HEK293 (cell line): Measurements from ENCODE around the gene TRAPPC5.
A peak's percentile ranks its signal among the peaks of the same experiment; 100 is the strongest.

Experiments
- GLIS1 ChIP-seq: fragments of 450-650 bp; formaldehyde crosslinking; IDR thresholded peaks from 2 replicates; pipeline ENCODE4 v1.5.1; 2016; ENCODE audit warnings: missing biosample characterization, missing genetic modification characterization
- HOXD13 ChIP-seq: sonication (generic); formaldehyde crosslinking; IDR thresholded peaks from 2 replicates; pipeline ENCODE4 v1.8.0; 2022; ENCODE audit warnings: missing genetic modification reagents, borderline replicate concordance
- INSM2 ChIP-seq: fragments of 450-650 bp; formaldehyde crosslinking; IDR thresholded peaks from 2 replicates; pipeline ENCODE4 v1.5.1; 2016; ENCODE audit warnings: missing biosample characterization, missing genetic modification characterization
- SCRT1 ChIP-seq: fragments of 450-650 bp; formaldehyde crosslinking; IDR thresholded peaks from 2 replicates; pipeline ENCODE4 v1.5.1; 2016; ENCODE audit warnings: missing biosample characterization, missing genetic modification characterization, borderline replicate concordance
- SP2 ChIP-seq: fragments of 450-650 bp; formaldehyde crosslinking; IDR thresholded peaks from 2 replicates; pipeline ENCODE4 v1.5.1; 2016; ENCODE audit warnings: missing biosample characterization, missing genetic modification characterization
- ZFP37 ChIP-seq: fragments of 450-650 bp; formaldehyde crosslinking; IDR thresholded peaks from 2 replicates; pipeline ENCODE4 v1.5.1; 2016; ENCODE audit warnings: missing biosample characterization, missing genetic modification characterization
- ZIC2 ChIP-seq: fragments of 450-650 bp; formaldehyde crosslinking; IDR thresholded peaks from 2 replicates; pipeline ENCODE4 v1.5.1; 2016; ENCODE audit warnings: missing biosample characterization, missing genetic modification characterization
- ZNF350 ChIP-seq: fragments of 450-650 bp; formaldehyde crosslinking; IDR thresholded peaks from 2 replicates; pipeline ENCODE4 v1.5.0; 2017; ENCODE audit warnings: missing biosample characterization, mild to moderate bottlenecking, missing genetic modification characterization
- ZNF473 ChIP-seq: fragments of 450-650 bp; formaldehyde crosslinking; IDR thresholded peaks from 2 replicates; pipeline ENCODE4 v1.5.1; 2017; ENCODE audit warnings: missing biosample characterization, missing genetic modification characterization
- ZNF501 ChIP-seq: fragments of 450-650 bp; formaldehyde crosslinking; IDR thresholded peaks from 2 replicates; pipeline ENCODE4 v1.5.1; 2016; ENCODE audit warnings: missing biosample characterization, missing genetic modification characterization
- ZNF521 ChIP-seq: fragments of 450-650 bp; formaldehyde crosslinking; IDR thresholded peaks from 2 replicates; pipeline ENCODE4 v1.5.1; 2017; ENCODE audit warnings: missing biosample characterization, mild to moderate bottlenecking, missing genetic modification characterization
- ZNF544 ChIP-seq: fragments of 450-650 bp; formaldehyde crosslinking; IDR thresholded peaks from 2 replicates; pipeline ENCODE4 v1.5.0; 2017; ENCODE audit warnings: missing biosample characterization, missing genetic modification characterization
- ZNF692 ChIP-seq: fragments of 450-650 bp; formaldehyde crosslinking; IDR thresholded peaks from 2 replicates; pipeline ENCODE4 v1.5.1; 2016; ENCODE audit warnings: missing biosample characterization, missing genetic modification characterization
- ZNF701 ChIP-seq: fragments of 450-650 bp; formaldehyde crosslinking; IDR thresholded peaks from 2 replicates; pipeline ENCODE4 v1.5.1; 2016; ENCODE audit warnings: missing biosample characterization, missing genetic modification characterization
- ZNF768 ChIP-seq: fragments of 450-650 bp; formaldehyde crosslinking; IDR thresholded peaks from 2 replicates; pipeline ENCODE4 v1.5.1; 2018; ENCODE audit warnings: missing biosample characterization, mild to moderate bottlenecking, missing genetic modification characterization
- ZSCAN30 ChIP-seq: fragments of 450-650 bp; IDR thresholded peaks from 2 replicates; pipeline ENCODE4 v1.5.1; 2018; ENCODE audit warnings: missing biosample characterization, mild to moderate bottlenecking, missing genetic modification characterization, moderate library complexity
- TF ChIP-seq, protein P1 (sequence below): fragments of 450-650 bp; formaldehyde crosslinking; IDR thresholded peaks from 2 replicates; pipeline ENCODE4; 2016; ENCODE audit warnings: missing biosample characterization, missing genetic modification characterization
- TF ChIP-seq, protein P2 (sequence below): fragments of 450-650 bp; formaldehyde crosslinking; IDR thresholded peaks from 2 replicates; pipeline ENCODE4 v1.5.1; 2016; ENCODE audit warnings: missing biosample characterization, missing genetic modification characterization
- TF ChIP-seq, protein P3 (sequence below): fragments of 450-650 bp; formaldehyde crosslinking; IDR thresholded peaks from 2 replicates; pipeline ENCODE4 v1.5.1; 2016; ENCODE audit warnings: missing biosample characterization, missing genetic modification characterization, borderline replicate concordance
- TF ChIP-seq, protein P4 (sequence below): fragments of 450-650 bp; formaldehyde crosslinking; IDR thresholded peaks from 2 replicates; pipeline ENCODE4 v1.5.1; 2016; ENCODE audit warnings: missing biosample characterization, missing genetic modification characterization, borderline replicate concordance
- TF ChIP-seq, protein P5 (sequence below): fragments of 450-650 bp; formaldehyde crosslinking; IDR thresholded peaks from 2 replicates; pipeline ENCODE4 v1.5.1; 2016; ENCODE audit warnings: missing biosample characterization, missing genetic modification characterization, low read depth

TRAPPC5 gene

DNA sequence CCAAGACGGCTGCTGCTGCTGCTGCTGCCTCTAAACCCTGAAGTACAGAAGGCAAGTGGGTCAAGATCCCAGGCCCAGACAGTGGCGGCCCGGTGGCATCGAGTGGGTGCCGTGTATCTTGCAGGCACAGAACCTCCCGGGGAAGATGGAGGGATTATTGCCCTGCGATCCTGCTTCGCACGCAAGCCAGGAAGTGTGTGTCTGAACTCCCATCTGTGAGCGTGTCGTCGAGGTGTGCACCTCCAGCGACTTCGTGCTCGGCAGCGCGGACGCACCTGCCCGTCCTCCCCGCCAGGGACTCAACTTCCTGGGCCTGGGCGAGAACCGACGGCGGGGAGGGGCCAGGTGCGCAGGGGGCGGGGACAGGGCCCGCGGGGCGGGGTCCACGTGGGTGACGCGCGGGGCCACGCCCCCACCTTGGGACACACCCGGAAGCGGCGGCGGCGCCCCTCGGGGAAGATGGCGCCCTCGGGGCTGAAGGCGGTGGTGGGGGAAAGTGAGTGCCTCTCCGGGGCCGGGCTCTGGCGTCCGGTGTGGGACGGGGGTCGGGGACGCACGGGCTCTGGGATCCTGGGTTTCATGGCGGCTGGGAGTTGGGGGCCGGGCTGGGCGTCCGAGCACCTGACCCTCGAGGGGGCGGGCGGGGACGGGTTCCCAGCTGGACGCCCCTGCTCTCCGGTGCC, 43.8 kb upstream of the TRAPPC5 start, which contains the start of gene STXBP2 (continued):
- TF ChIP-seq HOXD13 (CRISPR knock-in tag) (no peak), ZNF473 (tag by site-specific recombination) (no peak), INSM2 (tag by site-specific recombination) (no peak), ZNF701 (tag by site-specific recombination) (no peak), ZNF692 (tag by site-specific recombination) (no peak), ZNF521 (no peak), ZSCAN30 (tag by site-specific recombination) (peak; percentile 41; the same call in 1 of the 2 replicates), ZFP37 (no peak), ZNF768 (no peak), ZNF544 (no peak), ZNF350 (no peak), ZNF501 (tag by site-specific recombination) (no peak), SP2 (tag by site-specific recombination) (peak; percentile 59), GLIS1 (tag by site-specific recombination) (no peak), ZIC2 (no peak), SCRT1 (tag by site-specific recombination) (no peak)
- TF ChIP-seq, protein P1, sequence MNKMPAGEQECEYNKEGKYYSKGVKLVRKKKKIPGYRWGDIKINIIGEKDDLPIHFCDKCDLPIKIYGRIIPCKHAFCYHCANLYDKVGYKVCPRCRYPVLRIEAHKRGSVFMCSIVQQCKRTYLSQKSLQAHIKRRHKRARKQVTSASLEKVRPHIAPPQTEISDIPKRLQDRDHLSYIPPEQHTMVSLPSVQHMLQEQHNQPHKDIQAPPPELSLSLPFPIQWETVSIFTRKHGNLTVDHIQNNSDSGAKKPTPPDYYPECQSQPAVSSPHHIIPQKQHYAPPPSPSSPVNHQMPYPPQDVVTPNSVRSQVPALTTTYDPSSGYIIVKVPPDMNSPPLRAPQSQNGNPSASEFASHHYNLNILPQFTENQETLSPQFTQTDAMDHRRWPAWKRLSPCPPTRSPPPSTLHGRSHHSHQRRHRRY (tag by site-specific recombination), result no peak
- TF ChIP-seq, protein P2, sequence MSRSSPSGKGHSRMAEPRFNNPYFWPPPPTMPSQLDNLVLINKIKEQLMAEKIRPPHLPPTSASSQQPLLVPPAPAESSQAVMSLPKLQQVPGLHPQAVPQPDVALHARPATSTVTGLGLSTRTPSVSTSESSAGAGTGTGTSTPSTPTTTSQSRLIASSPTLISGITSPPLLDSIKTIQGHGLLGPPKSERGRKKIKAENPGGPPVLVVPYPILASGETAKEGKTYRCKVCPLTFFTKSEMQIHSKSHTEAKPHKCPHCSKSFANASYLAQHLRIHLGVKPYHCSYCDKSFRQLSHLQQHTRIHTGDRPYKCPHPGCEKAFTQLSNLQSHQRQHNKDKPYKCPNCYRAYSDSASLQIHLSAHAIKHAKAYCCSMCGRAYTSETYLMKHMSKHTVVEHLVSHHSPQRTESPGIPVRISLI (tag by site-specific recombination), result no peak
- TF ChIP-seq, protein P3, sequence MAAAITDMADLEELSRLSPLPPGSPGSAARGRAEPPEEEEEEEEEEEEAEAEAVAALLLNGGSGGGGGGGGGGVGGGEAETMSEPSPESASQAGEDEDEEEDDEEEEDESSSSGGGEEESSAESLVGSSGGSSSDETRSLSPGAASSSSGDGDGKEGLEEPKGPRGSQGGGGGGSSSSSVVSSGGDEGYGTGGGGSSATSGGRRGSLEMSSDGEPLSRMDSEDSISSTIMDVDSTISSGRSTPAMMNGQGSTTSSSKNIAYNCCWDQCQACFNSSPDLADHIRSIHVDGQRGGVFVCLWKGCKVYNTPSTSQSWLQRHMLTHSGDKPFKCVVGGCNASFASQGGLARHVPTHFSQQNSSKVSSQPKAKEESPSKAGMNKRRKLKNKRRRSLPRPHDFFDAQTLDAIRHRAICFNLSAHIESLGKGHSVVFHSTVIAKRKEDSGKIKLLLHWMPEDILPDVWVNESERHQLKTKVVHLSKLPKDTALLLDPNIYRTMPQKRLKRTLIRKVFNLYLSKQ, result no peak
- TF ChIP-seq, protein P4, sequence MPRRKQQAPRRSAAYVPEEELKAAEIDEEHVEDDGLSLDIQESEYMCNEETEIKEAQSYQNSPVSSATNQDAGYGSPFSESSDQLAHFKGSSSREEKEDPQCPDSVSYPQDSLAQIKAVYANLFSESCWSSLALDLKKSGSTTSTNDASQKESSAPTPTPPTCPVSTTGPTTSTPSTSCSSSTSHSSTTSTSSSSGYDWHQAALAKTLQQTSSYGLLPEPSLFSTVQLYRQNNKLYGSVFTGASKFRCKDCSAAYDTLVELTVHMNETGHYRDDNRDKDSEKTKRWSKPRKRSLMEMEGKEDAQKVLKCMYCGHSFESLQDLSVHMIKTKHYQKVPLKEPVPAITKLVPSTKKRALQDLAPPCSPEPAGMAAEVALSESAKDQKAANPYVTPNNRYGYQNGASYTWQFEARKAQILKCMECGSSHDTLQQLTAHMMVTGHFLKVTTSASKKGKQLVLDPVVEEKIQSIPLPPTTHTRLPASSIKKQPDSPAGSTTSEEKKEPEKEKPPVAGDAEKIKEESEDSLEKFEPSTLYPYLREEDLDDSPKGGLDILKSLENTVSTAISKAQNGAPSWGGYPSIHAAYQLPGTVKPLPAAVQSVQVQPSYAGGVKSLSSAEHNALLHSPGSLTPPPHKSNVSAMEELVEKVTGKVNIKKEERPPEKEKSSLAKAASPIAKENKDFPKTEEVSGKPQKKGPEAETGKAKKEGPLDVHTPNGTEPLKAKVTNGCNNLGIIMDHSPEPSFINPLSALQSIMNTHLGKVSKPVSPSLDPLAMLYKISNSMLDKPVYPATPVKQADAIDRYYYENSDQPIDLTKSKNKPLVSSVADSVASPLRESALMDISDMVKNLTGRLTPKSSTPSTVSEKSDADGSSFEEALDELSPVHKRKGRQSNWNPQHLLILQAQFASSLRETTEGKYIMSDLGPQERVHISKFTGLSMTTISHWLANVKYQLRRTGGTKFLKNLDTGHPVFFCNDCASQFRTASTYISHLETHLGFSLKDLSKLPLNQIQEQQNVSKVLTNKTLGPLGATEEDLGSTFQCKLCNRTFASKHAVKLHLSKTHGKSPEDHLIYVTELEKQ (tag by site-specific recombination), result no peak
- TF ChIP-seq, protein P5, sequence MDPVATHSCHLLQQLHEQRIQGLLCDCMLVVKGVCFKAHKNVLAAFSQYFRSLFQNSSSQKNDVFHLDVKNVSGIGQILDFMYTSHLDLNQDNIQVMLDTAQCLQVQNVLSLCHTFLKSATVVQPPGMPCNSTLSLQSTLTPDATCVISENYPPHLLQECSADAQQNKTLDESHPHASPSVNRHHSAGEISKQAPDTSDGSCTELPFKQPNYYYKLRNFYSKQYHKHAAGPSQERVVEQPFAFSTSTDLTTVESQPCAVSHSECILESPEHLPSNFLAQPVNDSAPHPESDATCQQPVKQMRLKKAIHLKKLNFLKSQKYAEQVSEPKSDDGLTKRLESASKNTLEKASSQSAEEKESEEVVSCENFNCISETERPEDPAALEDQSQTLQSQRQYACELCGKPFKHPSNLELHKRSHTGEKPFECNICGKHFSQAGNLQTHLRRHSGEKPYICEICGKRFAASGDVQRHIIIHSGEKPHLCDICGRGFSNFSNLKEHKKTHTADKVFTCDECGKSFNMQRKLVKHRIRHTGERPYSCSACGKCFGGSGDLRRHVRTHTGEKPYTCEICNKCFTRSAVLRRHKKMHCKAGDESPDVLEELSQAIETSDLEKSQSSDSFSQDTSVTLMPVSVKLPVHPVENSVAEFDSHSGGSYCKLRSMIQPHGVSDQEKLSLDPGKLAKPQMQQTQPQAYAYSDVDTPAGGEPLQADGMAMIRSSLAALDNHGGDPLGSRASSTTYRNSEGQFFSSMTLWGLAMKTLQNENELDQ (tag by site-specific recombination), result no peak
